Measurements from ENCODE around the gene IMMP2L. TPM values are rescaled to one million over a fixed set of nuclear protein-coding genes. Genes with fewer than 3 reads are reported as not detected.

IMMP2L gene
- total RNA-seq, 1 experiment from 2014 or later = 8.8 TPM

- H3K36me3 ChIP-seq (ENCODE audit: control insufficient read depth, insufficient read depth, low read length) = no peaks in the 10 kb centered on the region
- ATAC-seq (no peak), DNase-seq (ENCODE audit: low read depth, low spot score) (no peak)
- in situ Hi-C loops (cut with HindIII; ENCODE audit: low pct_unique_long_range_greater_than_20kb, low sequenced_read_pairs) = no loop called here
- no TSS peak for BruUV-seq (replicated peaks)
- intact Hi-C loops (cut with micrococcal nuclease; ENCODE audit: unreplicated experiment) = no loop called here
- no peak overlapping the region for H3K27ac ChIP-seq (ENCODE audit: low read length)
- ChIA-PET POLR2A (no interaction called here), CTCF (no interaction called here)
- TF ChIP-seq POLR2AphosphoS5 (IDR thresholded peaks at IDR 0.05; ENCODE audit: low read depth, low read length) = no peak
- no peak for TF ChIP-seq SIN3A (IDR thresholded peaks at IDR 0.05; ENCODE audit: borderline replicate concordance, insufficient read depth, low read depth, low read length)
- TF ChIP-seq, protein P1, sequence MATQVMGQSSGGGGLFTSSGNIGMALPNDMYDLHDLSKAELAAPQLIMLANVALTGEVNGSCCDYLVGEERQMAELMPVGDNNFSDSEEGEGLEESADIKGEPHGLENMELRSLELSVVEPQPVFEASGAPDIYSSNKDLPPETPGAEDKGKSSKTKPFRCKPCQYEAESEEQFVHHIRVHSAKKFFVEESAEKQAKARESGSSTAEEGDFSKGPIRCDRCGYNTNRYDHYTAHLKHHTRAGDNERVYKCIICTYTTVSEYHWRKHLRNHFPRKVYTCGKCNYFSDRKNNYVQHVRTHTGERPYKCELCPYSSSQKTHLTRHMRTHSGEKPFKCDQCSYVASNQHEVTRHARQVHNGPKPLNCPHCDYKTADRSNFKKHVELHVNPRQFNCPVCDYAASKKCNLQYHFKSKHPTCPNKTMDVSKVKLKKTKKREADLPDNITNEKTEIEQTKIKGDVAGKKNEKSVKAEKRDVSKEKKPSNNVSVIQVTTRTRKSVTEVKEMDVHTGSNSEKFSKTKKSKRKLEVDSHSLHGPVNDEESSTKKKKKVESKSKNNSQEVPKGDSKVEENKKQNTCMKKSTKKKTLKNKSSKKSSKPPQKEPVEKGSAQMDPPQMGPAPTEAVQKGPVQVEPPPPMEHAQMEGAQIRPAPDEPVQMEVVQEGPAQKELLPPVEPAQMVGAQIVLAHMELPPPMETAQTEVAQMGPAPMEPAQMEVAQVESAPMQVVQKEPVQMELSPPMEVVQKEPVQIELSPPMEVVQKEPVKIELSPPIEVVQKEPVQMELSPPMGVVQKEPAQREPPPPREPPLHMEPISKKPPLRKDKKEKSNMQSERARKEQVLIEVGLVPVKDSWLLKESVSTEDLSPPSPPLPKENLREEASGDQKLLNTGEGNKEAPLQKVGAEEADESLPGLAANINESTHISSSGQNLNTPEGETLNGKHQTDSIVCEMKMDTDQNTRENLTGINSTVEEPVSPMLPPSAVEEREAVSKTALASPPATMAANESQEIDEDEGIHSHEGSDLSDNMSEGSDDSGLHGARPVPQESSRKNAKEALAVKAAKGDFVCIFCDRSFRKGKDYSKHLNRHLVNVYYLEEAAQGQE (IDR thresholded peaks at IDR 0.05; ENCODE audit: insufficient read depth in 1 of 2, low read depth in 2 of 2, low read length in 1 of 2) = no peak
- no peak for TF ChIP-seq TCF7L2 (IDR thresholded peaks at IDR 0.05; ENCODE audit: low read depth, low read length)
- TF ChIP-seq CTCF (IDR thresholded peaks at IDR 0.05) = no peak
- H3K27me3 ChIP-seq (ENCODE audit: control insufficient read depth, insufficient read depth, low read length) = no peaks in the 10 kb centered on the region
- no peaks in the 10 kb centered on the region for H3K4me1 ChIP-seq (ENCODE audit: control insufficient read depth, insufficient read depth, low read length)
- no peaks in the 10 kb centered on the region for H3K9me3 ChIP-seq (ENCODE audit: control insufficient read depth, insufficient read depth, low read depth, low read length)
- H3K4me3 ChIP-seq (ENCODE audit: low read depth in 2 of 2, low read length in 2 of 2) = no peak overlapping the region
Measured at GRCh38 chr7:110718503-110719205, 843.6 kb downstream of the IMMP2L start.

DNA sequence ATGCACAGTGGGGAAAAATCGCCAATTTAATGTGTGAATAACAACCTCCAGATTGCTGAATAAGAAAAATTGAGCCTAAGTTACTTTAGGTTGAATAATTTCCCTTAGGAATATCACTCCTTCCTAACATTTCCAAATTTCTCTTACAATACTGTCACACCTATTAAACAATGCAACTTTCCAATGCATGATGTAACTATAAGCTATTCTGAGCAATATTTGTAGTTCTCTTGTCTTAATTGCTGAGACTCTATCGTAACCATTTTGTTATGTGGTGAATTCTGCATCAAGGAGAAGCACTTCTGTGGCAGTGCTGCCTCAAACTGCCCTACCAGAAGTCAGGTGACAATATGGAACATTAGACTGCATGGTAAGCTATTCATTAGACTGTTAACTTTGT, 858.1 kb downstream of the IMMP2L start:
- intact Hi-C loops (cut with micrococcal nuclease; ENCODE audit: unreplicated experiment) = no loop called here
- ATAC-seq (no peak), DNase-seq (ENCODE audit: low read depth, low spot score) (no peak)
- Histone ChIP-seq H3K36me3 (ENCODE audit: control insufficient read depth, insufficient read depth, low read length) (no peaks in the 10 kb centered on the region), H3K4me1 (ENCODE audit: control insufficient read depth, insufficient read depth, low read length) (no peaks in the 10 kb centered on the region), H3K9me3 (ENCODE audit: control insufficient read depth, insufficient read depth, low read depth, low read length) (no peaks in the 10 kb centered on the region), H3K27ac (ENCODE audit: low read length) (no peak overlapping the region), H3K27me3 (ENCODE audit: control insufficient read depth, insufficient read depth, low read length) (no peaks in the 10 kb centered on the region), H3K4me3 (ENCODE audit: low read depth in 2 of 2, low read length in 2 of 2) (no peak overlapping the region)
- CTCF ChIA-PET = no interaction called here
- POLR2A ChIA-PET = no interaction called here
- in situ Hi-C loops (cut with HindIII; ENCODE audit: low pct_unique_long_range_greater_than_20kb, low sequenced_read_pairs) = no loop called here
- BruUV-seq (replicated peaks) = no TSS peak
- no peak for TF ChIP-seq SIN3A (IDR thresholded peaks at IDR 0.05; ENCODE audit: borderline replicate concordance, insufficient read depth, low read depth, low read length)
- no peak for TF ChIP-seq POLR2AphosphoS5 (IDR thresholded peaks at IDR 0.05; ENCODE audit: low read depth, low read length)
- TF ChIP-seq, protein P1 (IDR thresholded peaks at IDR 0.05; ENCODE audit: insufficient read depth in 1 of 2, low read depth in 2 of 2, low read length in 1 of 2) = no peak
- TF ChIP-seq TCF7L2 (IDR thresholded peaks at IDR 0.05; ENCODE audit: low read depth, low read length) = no peak
- TF ChIP-seq CTCF (IDR thresholded peaks at IDR 0.05) = no peak
